Measurements from ENCODE around the gene SH3BP1. TPM values are rescaled to one million over a fixed set of nuclear protein-coding genes. Genes with fewer than 3 reads are reported as not detected.
"Not testable (repeated sequence)": the region's sequence is repeated elsewhere in the genome, so short reads cannot be mapped to it uniquely, and the experiment has no call there.

Gene SH3BP1
- total RNA-seq, 1 experiment from 2014 or later: 1.5 TPM

DNA sequence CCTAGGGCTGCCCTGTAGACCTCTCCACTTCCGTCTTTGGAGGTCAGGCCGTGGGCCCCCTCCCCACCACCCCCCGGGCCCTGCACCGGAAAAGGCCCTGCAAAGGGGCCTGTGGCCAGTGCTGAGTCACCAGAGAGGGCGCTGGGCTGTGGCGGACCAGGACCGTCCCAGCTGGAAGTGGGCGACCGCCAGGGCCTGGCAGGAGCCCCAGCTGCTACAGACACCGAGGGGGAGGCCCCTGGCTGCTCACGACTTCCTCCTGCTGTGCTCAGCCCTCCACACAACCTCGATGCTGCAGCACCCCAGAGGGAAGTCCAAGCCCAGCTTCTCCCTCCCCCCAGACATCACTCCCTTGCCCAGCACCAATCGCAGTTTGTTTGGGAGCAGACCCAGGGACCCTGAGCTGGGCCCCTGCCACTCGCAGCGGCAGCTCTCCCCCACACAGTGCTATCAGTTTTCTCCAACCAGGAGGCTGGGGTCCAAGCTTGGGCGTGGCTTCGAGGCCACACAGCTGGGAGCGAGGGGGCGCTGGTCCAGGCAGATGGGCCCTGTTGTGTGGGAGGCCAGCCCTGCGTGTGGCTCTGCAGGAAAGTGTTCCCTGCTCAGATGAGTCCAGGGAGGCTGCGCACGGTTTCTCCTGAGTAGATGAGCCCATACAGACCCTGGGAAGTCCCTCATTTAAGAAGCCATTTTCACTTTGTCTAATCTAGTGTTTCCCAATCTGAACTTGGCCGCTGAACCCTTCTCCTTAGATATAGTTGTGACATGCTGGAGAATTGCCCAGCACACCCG, 5.6 kb upstream of the SH3BP1 start:
- DNase-seq (ENCODE audit: low read depth): peak; percentile 81

DNA sequence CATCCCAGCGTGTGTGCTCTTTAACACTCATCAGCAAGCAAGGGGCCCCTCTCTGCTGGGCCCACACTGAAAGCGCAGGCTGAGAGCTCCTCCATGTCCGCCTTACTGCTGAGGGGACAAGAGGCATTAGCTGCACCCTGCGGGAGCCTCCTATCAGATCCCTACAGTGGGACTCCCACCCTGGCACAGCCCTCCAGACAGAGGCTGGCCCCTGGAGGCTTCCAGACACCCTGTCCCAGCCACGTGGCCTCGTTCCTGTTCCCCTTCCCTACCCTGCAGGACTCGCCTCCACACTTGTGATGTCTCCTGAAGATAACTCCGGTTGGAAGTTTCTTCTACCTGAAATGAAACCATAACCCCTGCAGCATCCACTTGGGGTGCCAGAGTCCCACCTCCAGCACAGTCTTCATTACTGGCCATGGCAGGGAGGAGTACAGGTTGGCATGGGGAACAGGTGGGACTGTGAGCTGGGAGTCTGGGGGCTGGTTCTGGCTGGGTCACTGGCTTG, 5.0 kb upstream of the SH3BP1 start:
- DNase-seq (ENCODE audit: low read depth): peak; percentile 14

DNA sequence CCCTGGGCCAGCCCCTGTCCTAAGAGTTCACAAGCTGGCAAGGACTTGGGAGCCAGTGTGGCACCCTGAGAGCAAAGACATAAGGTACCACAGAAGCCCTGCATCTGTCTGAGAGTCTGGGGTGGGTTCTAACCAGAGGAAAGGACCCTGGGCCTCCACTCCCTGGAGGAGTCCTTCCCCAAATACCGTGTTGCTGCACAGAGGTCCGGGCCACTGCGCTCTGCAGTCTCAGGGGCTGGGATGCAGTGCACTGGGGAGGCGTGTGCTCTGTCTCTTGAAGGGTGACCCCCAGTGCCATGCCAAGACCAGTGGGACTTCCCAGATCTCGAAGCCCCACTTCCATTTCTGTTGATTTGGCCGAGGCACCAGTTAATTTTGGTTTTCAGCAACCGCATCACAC, 4.3 kb upstream of the SH3BP1 start:
- DNase-seq (ENCODE audit: low read depth): no peak

DNA sequence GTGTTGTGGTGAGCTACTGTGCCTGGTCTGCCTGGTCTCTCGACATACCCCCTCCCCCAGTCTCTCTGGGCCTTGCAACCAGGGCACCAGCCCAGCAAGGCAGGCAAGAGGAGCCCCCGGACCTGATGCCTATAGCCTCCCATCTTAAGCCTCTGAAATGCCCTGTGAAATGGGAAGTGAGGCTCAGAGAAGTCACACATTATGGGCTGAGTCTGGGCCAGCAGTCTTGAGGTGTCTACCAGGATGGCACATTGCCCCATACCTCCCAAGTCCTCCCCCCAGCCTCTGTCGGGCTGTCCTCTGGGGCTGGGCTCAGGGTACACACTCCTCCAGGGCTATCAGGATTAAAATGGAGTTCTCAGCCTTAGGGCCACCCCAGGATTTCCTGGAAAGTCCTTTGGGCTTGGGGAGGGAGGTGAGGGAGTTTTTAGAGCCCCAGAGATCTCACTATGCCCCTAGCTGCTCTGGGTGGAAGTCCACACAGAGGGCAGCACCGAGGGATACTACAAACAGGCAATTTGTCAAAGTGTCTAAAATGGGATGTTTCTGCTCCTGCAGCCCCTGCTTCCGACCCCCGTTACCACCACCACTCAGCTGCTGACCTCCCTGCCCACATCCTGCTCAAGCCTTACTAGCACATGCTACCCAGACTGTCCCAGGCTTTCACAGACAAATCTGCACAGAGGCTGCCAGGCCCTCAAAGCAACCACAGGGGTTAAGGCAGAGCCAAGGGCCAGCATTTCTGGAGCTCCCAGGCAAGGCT, 3.1 kb upstream of the SH3BP1 start:
- peak; percentile 83 for DNase-seq (ENCODE audit: low read depth)

DNA sequence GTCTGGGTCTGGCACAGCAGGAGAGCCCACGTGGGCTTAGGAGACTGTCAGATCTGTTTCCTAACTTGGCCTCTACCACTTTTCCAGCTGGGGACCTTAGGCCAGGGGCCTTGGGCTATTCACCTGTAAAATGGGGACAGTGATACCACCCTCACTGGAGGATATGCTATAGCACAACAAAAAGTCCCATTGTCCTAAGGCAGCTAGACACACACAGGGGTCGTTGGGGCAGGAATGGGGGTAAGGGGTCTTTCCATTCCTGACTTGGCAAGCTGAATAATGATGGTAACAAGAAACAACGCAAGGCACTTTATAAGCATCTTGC, 2.6 kb upstream of the SH3BP1 start:
- DNase-seq (ENCODE audit: low read depth): no peak

DNA sequence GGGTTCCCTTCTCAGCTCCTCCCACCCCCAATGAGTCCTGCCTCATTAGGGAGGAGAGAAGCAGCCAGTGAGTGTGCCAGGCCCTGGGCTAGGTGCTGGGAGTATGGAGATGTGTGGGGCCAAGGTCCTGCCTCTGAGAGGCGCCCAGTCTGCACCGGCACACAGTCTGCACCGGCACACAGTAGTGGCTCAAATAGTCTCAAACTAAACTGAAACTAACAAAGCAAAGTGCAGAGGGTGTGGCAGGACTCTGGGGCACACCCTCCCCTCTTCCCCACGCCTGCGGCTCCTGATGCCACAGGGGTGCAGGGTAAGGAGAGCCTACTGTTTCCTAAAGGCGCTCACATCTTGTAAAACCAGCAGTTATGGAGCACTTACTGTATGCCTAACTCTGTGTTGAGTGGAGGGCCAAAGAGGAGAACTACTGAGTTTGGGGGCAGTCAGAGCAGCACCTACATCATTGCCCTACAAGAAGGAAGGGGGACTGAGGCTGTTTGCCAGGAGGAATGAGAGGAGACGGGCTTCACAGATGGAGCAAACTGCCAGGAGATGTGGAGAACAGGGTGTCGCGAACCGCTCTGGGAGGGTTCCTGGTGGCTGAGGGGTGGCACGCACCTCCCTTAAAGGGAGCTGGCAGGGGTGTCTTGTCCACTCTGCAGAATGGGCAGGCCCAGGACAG, 939 bp upstream of the SH3BP1 start:
- DNase-seq (ENCODE audit: low read depth): no peak

DNA sequence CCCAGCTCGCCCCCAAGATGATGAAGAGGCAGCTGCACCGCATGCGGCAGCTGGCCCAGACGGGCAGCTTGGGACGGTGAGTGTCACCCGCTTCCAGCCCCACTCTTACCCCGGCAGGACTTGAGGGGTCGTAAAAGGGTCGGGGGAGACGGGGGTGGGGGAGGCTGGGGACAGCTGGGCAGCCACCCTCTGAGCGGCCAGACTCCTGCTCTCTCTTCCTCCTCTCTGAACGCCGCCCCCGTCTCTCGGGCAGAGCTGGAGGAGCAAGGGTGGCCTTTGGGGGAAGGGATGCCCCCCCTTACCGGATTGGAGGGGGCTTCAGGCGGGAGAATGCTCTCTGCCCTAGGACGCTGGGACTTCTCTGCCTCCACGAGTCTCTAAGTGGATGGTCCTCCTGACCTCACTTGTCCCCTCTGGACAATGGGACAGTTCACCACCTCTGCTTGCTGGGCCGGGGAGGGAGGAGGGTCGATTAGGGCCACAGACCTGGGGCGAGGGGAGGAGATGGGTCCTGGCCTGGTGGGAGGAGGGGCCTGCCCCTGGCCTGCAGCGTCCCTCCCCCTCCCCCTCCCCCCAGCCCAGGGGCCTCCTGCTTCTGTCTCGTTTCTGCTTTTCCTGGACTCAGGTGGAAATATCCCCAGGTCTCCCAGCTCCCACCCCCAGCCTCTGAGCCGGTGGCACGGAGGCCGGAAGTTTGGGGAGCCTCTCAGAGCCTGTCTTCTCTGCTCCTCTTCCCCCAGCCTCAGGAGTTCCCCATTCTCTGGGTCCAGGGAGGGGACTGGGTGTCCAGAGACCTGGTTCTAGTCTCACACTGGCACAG, 512 bp downstream of the SH3BP1 start:
- DNase-seq (ENCODE audit: low read depth): no peak

DNA sequence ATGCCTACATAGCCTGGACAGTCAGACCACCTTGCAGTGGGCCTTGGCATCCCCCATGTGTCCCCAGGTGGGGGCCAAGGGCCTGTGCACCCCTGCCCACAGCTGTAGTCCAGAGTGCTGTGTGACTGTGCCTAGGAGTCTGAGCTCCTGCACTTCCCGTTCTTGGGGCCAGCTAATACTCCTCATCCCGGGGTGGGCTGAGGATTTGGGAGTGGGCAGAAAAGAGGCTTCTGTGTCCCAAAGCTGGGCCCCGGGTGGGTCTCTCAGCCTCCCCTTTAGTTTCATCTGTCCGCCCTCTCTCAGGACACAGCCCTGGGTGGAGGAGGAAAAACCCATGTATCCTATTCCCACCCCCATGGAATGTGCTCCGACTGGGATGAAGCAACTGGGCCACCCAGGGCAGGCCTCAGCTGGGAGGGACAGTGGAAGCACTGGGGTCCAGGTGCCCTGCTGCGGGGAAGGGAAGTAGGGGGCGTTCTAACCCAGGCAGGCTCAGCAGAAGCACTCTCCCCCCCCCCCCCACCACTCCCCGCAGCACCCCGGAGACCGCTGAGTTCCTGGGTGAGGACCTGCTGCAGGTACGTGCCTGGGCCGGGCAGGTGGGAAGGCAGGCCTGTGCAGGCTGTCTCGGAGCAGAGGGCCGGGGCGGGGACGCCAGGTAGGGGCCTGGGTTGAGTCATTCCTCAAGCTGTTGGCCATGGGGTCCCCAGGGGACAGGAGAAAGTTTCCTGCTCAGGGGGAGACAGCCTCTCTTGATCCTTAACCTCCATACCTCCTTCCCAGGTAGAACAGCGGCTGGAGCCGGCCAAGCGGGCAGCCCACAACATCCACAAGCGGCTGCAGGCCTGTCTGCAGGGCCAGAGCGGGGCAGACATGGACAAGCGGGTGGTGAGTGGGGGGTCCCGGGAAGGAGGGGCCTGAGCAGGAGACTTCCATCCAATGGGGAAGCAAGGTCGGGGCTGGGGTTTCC, 1.4 kb downstream of the SH3BP1 start:
- no peak for DNase-seq (ENCODE audit: low read depth)

DNA sequence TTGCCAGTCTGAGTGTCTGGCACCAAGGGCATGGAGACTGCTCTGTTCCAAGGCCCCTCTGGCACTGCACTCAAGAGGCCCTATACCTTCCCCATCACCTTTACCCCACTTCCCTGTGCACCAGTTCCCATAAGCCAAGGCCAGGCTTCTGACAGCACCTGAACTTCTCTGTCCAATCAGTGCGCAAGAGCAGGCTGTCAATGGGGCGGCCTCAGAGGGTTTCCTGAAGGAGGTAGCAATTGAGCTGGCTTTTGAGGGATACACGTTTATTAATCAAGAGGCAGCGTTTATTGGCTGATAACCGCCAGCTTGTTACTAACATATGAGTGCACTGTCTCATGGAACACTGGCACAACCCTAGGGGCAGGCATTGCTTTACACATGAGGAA, 2.1 kb downstream of the SH3BP1 start:
- no peak for DNase-seq (ENCODE audit: low read depth)

DNA sequence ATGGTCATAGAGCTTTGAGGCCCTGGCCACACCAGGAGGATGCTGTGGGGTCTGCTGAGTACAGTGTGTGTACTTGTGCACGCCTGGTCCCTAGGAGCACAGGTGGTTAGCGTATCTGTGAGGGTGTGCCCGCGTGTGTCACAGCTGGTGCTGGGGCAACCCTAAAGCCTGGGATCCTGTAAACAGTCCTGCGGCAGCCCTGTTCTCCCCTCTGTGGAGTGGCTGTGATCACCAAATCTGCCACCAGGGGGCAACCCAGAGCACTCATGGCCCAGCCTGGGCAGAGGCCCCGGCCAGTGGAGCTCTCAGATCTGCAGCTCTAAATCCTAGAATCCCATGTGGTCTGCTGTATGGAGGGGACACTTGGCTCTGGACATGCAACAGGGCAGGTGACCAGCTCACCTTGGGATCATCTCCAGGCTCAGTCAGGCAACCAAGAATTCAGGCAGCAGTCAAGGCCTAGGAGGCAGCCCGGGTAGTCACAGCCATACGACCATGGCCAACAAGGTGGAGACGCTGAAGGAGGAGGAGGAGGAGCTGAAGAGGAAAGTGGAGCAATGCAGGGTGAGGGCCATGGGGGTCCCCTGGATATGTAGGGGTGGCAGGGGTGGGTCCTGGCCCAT, 3.9 kb downstream of the SH3BP1 start:
- DNase-seq (ENCODE audit: low read depth): peak; percentile 62

DNA sequence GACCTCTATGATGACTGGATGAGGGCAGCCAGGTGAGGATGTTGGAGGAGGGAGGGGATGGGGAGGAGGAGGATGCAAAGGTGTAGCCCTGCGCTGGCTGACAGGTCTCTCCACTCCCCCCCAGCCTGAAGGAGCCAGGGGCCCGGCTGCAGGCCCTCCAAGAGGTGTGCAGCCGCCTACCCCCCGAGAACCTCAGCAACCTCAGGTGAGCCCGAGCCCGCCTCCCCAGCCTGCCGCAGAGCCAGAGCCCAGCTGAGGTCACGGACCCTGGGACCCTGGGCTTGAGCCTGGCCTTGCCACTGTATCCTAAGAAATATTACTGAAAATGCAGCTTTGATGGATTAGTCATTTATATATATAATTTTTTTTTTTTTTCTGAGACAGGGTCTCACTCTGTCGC, 7.8 kb downstream of the SH3BP1 start:
- no peak for DNase-seq (ENCODE audit: low read depth)

DNA sequence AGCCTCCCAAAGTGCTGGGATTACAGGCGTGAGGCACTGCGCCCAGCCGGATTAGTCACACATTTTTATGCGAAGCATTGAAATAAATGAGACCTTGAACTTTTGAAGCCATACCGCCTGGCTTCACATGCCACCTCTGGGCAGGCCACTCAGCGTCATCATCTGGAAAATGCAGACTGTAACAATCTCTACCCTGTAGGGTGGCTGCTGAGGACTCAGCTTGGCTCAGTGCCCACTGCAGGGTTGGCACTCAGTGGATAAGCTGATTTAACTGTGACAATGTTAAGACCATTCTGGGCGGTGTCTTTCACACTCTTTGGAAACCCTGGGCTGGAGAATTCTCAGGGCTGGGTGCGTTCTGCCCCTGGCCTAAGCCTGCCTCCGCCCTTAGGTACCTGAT, 8.5 kb downstream of the SH3BP1 start:
- peak; percentile 91 for DNase-seq (ENCODE audit: low read depth)

DNA sequence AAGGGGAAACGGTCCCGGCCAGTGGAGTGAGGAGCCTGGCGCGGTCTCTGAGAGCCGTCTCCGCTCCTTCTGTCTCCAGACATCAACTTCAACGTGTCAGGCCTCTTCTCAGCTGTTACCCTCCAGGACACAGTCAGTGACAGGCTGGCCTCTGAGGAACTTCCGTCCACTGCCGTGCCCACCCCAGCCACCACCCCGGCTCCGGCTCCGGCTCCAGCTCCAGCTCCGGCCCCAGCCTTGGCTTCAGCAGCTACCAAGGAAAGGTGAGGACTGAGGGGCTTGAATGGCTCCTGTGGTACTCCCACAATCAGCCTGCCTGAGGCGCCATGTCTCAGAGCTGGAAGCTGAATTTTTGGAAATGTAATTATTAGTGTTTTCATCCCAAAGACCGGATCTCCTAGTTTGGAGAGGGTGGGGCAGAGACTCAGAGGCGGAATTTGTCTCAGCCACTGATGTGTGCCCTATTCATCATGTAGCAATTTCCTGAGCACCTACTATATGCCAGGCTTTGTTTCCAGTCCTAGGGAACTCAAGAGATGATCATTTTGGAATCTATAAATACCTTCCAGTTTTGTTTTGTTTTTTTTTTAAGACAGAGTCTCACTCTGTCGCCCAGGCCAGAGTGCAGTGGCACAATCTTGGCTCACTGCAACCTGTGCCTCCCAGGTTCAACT, 11.1 kb downstream of the SH3BP1 start:
- no peak for DNase-seq (ENCODE audit: low read depth)

DNA sequence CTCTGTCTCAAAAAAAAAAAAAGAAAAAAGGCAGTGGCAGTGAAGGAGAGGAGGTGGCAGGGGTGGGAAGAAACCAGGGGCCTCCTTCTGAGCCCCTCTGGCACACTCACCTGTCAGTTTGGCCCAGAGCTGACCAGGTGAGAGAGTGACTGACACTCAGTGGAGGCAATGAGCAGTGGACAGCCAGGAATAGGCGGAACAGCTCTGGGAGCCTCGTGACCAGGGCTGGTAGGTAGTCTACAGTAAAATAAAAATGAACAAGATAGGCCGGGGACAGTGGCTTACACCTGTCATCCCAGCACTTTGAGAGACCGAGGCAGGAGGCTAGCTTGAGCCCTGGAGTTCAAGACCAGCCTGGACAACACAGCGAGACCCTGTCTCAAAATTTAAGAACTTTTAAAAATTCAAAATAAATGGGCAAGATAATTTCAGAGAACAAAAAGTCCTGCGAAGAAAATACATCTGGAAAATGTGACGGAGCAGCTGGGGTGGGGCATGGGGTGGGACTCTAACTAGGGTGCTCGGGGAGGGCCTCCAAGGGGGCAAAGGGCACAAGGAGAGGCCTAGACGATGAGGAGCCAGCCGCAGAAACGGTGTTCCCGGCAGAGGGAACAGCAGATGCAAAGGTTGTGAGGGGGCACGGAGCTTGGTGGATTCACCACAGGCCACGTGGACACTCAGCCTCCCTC, 15.2 kb downstream of the SH3BP1 start:
- no peak for DNase-seq (ENCODE audit: low read depth)

DNA sequence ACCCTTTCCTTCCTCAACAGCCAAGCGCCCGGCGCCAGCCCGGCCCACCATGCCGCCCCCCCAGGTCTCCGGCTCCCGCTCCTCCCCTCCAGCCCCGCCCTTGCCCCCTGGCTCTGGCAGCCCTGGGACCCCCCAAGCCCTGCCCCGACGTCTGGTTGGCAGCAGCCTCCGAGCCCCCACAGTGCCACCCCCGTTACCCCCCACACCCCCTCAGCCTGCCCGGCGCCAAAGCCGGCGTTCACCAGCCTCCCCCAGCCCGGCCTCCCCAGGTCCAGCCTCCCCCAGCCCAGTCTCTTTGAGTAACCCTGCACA, 15.7 kb downstream of the SH3BP1 start:
- DNase-seq (ENCODE audit: low read depth): no peak

DNA sequence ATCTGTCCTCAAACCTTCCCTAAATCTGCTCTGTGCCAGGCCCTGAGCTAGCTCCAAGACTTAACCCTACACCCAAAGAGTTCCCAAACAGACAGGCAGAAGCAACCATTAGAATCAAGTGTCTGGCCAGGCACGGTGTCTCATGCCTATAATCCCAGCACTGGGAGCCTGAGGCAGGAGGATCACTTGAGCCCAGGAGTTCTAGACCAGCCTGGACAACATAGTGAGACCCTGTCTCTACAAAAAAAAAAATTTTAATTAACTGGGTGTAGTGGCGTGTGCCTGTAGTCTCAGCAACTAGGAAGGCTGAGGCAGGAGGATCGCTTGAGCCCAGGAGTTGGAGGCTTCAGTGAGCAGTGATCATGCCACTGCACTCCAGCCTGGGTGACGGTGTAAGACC, 17.1 kb downstream of the SH3BP1 start:
- DNase-seq (ENCODE audit: low read depth): not testable (repeated sequence)

DNA sequence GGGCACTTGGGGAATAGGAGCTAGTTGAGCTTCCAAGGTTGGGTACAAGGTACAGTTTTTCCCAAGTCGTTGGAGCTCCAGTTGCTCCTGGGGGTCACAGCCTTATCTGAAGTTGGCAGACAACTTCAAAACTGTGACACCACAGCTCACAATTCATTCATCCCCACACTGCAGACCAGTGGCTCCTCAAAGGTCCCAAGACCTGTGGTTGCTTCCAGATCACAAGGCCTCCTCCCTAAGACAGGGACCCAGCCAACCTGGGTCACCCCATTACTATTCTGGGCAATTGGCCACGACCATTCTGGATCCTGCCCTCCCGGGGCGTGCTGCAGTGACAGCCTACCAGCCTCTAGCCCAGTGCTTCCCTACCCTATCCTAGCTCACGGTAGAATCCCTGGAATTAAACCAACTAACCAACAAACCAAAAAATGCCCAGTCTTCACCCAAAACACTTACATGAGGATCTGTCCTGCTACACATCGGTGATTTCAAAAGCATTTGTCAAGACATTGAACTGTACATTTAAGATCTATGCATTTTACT, 18.2 kb downstream of the SH3BP1 start:
- DNase-seq (ENCODE audit: low read depth): peak; percentile 41

DNA sequence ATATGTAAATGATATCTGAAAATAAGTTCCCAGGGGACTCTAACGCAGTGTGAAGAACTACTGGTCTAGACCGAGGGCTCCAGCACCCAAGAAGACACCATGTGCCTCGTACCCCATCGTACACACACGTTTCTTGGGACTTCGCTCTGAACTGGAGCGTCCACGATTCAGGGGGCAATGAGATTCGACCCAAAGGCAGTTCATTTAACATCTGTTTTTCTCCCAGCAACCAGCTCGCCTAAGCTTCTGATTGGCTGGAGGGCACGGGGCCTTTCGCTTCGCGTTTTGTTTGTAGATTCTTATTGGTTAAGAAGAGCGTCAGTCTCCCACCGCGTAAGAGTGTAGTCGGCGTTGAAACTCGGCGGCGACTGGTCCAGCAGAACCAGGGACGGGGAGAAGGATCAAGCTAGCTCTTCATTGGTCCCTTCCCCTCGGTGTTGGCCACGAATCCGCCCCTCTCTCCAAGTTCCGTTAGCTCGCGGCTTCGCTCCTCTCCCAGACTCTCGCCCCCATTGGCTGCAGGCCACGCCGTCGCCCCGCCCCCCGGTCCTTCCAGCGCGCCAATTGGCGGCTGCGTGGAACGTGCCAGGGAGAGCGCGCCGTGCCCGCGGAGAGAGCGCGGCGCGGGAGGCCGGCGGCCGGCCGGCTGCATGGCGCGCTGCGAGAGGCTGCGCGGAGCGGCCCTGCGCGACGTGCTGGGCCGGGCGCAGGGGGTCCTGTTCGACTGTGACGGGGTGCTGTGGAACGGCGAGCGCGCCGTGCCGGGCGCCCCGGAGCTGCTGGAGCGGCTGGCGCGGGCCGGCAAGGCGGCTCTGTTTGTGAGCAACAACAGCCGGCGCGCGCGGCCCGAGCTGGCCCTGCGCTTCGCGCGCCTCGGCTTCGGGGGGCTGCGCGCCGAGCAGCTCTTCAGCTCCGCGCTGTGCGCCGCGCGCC, 18.9 kb downstream of the SH3BP1 start, which contains the start of gene PDXP:
TSS of gene PDXP (plus strand) at position 591 of the 933 bp plus-strand sequence. CDS start at position 651, 60 bp downstream.
- DNase-seq (ENCODE audit: low read depth): peak; percentile 99

Data from M059J (cell line).